OCI-M2 (cell line): ENCODE data around the gene CALM1.

ENCODE experiments used
- DNase-seq: peaks from one replicate; lab custom pipeline; 2025; ENCODE audit not compliant: unreplicated experiment; lab: John Stamatoyannopoulos, UW

The CALM1 gene

GRCh38 chr14:90440021-90440451 is 43.2 kb downstream of the CALM1 start:
- no peak for DNase-seq

GRCh38 chr14:90440592-90440991 is 43.8 kb downstream of the CALM1 start:
- DNase-seq: no peak

- no peak for DNase-seq
Observed at GRCh38 chr14:90442388-90442787, 45.6 kb downstream of the CALM1 start.

GRCh38 chr14:90443161-90444076 is 46.6 kb downstream of the CALM1 start:
- DNase-seq: no peak

- DNase-seq: no peak
Observed at GRCh38 chr14:90444077-90444696, 47.4 kb downstream of the CALM1 start.

GRCh38 chr14:90445011-90445410 is 48.2 kb downstream of the CALM1 start:
- DNase-seq: no peak

- no peak for DNase-seq
Observed at GRCh38 chr14:90446405-90446804, 49.6 kb downstream of the CALM1 start.

GRCh38 chr14:90447720-90448497 is 51.1 kb downstream of the CALM1 start:
- DNase-seq: no peak

GRCh38 chr14:90449411-90449810 is 52.6 kb downstream of the CALM1 start:
- peak; percentile 50 for DNase-seq

- DNase-seq: no peak
Observed at GRCh38 chr14:90450151-90450550, 53.3 kb downstream of the CALM1 start.

- DNase-seq: no peak
Observed at GRCh38 chr14:90450667-90451066, 53.8 kb downstream of the CALM1 start.

- DNase-seq: no peak
Observed at GRCh38 chr14:90451443-90451842, 54.6 kb downstream of the CALM1 start.

GRCh38 chr14:90451961-90452360 is 55.1 kb downstream of the CALM1 start:
- DNase-seq: no peak

- no peak for DNase-seq
Observed at GRCh38 chr14:90452366-90452765, 55.5 kb downstream of the CALM1 start.

GRCh38 chr14:90453401-90453951 is 56.6 kb downstream of the CALM1 start:
- no peak for DNase-seq

GRCh38 chr14:90454041-90455000 is 57.5 kb downstream of the CALM1 start:
- DNase-seq: no peak

- DNase-seq: no peak
Observed at GRCh38 chr14:90455100-90455571, 58.3 kb downstream of the CALM1 start.

- DNase-seq: no peak
Observed at GRCh38 chr14:90456551-90456950, 59.7 kb downstream of the CALM1 start.

GRCh38 chr14:90457186-90457585 is 60.4 kb downstream of the CALM1 start:
- no peak for DNase-seq
